Measurements from ENCODE around the gene CLUH.

Gene CLUH

GRCh38 chr17:2708585-2709182 lies 2.9 kb downstream of the CLUH start:
- Histone ChIP-seq H3K36me3 (peaks cover 41% of the 10 kb centered on the region), H3K9me3 (no peaks in the 10 kb centered on the region), H3K4me1 (peaks cover 75% of the 10 kb centered on the region), H3K27me3 (no peaks in the 10 kb centered on the region), H3K4me2 (peak overlapping the region; percentile 99), H4K20me1 (peaks cover 77% of the 10 kb centered on the region), H3K9ac (peak overlapping the region; percentile 96), H3K4me3 (peak overlapping the region; percentile 98), H3K27ac (peak overlapping the region; percentile 72)
- no peak for TF ChIP-seq Cebpa-rat (IDR thresholded peaks at IDR 0.05)

GRCh38 chr17:2707721-2708584 lies 3.6 kb downstream of the CLUH start:
- Histone ChIP-seq H3K9me3 (no peaks in the 10 kb centered on the region), H3K27ac (peak overlapping the region; percentile 72), H3K36me3 (peaks cover 49% of the 10 kb centered on the region), H3K4me2 (peak overlapping the region; percentile 99), H3K27me3 (no peaks in the 10 kb centered on the region), H3K4me1 (peaks cover 71% of the 10 kb centered on the region), H4K20me1 (peaks cover 85% of the 10 kb centered on the region), H3K9ac (peak overlapping the region; percentile 96), H3K4me3 (peak overlapping the region; percentile 98)
- TF ChIP-seq Cebpa-rat (IDR thresholded peaks at IDR 0.05), result no peak

DNA sequence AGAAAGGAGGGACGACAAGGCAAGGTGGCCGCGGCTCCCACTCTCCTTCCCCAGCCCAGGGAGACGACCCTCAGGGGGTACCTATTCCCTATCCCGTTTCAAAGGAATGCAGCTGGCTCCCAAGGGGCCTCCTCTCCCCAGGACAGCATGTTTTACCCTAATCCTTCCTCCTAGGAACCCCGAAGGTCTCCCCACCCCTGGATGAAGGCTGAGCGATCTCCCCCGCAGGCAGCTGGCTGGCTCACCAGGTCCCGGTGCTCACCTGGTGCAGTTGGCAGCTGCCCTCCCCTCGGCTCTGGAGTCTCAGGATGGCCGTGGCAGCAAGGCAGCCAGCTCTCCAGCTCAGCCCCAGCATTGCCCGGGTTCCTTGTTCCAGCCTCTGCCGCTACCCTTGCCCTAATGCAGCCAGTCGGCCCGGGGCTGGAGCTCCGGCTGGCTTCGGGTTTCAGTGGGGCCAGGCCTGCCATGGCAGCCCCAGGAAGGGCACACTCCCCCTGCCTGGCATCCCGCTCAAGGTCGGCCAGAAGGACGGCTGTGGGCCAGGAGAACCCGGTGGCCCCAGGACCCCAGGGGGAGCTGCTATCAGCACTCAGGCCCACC lies 4.6 kb downstream of the CLUH start:
- Histone ChIP-seq H3K36me3 (peaks cover 58% of the 10 kb centered on the region), H3K27ac (peak overlapping the region; percentile 72), H3K9me3 (no peaks in the 10 kb centered on the region), H3K4me3 (no peak overlapping the region), H3K4me2 (peak overlapping the region; percentile 99), H4K20me1 (peaks cover 94% of the 10 kb centered on the region), H3K9ac (peak overlapping the region; percentile 96; the same call in 1 of the 2 replicates), H3K27me3 (no peaks in the 10 kb centered on the region), H3K4me1 (peaks cover 62% of the 10 kb centered on the region)
- no peak for TF ChIP-seq Cebpa-rat (IDR thresholded peaks at IDR 0.05)

DNA sequence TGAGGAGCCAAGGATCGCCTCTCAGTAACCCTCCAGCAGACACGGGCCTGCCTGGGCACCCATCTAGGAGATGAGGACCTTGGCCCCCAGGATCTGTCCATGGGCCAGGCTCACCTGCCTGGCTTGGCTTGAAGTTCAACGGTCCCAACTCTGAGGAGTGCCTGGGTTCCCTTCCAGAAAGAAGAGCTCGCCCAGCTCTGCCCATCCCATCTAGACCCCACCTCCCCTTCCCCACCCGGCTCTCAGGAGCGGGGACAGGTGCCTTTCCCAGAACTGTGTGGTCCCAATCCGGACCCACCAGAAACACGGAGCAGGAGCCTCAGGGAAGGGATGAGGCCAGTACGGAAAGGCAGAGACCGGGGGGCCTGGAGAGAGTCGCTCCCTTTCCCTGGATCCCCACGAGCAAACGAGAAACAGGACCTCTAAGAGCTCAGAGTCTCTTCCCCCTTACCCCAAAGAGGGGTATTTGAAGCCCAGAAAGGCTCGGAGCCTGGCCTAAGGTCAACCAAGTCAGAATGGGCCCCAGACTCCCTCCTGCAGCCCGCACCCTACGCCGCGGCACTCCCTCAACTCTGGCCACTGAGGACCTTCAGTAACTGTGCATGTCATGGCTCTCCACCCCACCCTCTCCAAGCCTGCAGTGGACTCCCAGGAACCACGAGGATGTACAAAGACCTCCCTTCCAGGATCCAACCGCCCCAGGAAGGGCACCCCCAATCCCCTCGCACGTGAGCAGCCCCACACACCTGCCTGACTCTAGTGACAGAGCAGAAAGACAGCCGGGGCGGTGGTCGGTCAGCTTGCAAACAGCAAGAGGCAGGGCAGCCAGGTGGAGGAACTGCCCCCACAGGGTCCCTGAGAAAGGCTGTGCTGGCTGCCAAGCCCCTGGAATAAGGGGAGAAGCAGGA lies 5.4 kb downstream of the CLUH start:
- no peak for TF ChIP-seq Cebpa-rat (IDR thresholded peaks at IDR 0.05)
- peak overlapping the region; percentile 30; the same call in 1 of the 2 replicates for H3K4me2 ChIP-seq
- no peak overlapping the region for H3K4me3 ChIP-seq
- H3K9ac ChIP-seq, result peak overlapping the region; percentile 96; the same call in 1 of the 2 replicates
- no peaks in the 10 kb centered on the region for H3K9me3 ChIP-seq
- peak overlapping the region; percentile 35; the same call in 1 of the 2 replicates for H3K27ac ChIP-seq
- peaks cover 99% of the 10 kb centered on the region for H4K20me1 ChIP-seq
- H3K27me3 ChIP-seq, result no peaks in the 10 kb centered on the region
- H3K36me3 ChIP-seq, result peaks cover 67% of the 10 kb centered on the region
- H3K4me1 ChIP-seq, result peaks cover 61% of the 10 kb centered on the region

- no peaks in the 10 kb centered on the region for H3K9me3 ChIP-seq
- 0 out of 2 replicates have a peak overlapping the region, but pooled peaks have one; percentile 35 for H3K27ac ChIP-seq
- H3K4me2 ChIP-seq, result peak overlapping the region; percentile 30; the same call in 1 of the 2 replicates
- no peak for TF ChIP-seq Cebpa-rat (IDR thresholded peaks at IDR 0.05)
- H4K20me1 ChIP-seq, result peaks cover 99% of the 10 kb centered on the region
- no peaks in the 10 kb centered on the region for H3K27me3 ChIP-seq
- no peak overlapping the region for H3K4me3 ChIP-seq
- H3K4me1 ChIP-seq, result peaks cover 56% of the 10 kb centered on the region
- 0 out of 2 replicates have a peak overlapping the region, but pooled peaks have one; percentile 96 for H3K9ac ChIP-seq
- peaks cover 76% of the 10 kb centered on the region for H3K36me3 ChIP-seq
Observed at GRCh38 chr17:2705263-2705662, 6.3 kb downstream of the CLUH start.

DNA sequence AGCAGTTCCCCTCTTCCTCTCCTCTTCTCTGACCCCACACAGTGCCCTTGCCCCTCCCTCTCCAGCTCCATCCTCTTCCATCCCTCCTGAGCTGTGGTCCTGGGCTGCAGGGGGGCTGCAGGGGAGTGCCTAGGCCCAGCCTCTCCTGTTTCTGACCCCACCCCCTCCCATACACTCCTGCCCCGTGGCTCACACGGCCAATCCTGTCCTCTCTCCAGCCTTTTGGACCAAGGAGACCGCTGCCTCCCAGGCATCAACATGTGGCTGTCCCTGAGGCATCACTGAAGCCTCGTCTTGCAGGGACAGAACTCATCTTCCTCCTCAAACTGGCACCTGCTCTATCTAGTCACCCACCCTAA lies 6.7 kb downstream of the CLUH start:
- peak overlapping the region; percentile 30; the same call in 1 of the 2 replicates for H3K4me2 ChIP-seq
- H4K20me1 ChIP-seq, result peaks cover 99% of the 10 kb centered on the region
- no peak for TF ChIP-seq Cebpa-rat (IDR thresholded peaks at IDR 0.05)
- H3K4me3 ChIP-seq, result no peak overlapping the region
- peaks cover 80% of the 10 kb centered on the region for H3K36me3 ChIP-seq
- no peaks in the 10 kb centered on the region for H3K27me3 ChIP-seq
- H3K4me1 ChIP-seq, result peaks cover 52% of the 10 kb centered on the region
- H3K9ac ChIP-seq, result no peak overlapping the region
- no peaks in the 10 kb centered on the region for H3K9me3 ChIP-seq
- no peak overlapping the region for H3K27ac ChIP-seq

- no peaks in the 10 kb centered on the region for H3K9me3 ChIP-seq
- H4K20me1 ChIP-seq, result peaks cover 95% of the 10 kb centered on the region
- no peak overlapping the region for H3K4me3 ChIP-seq
- no peaks in the 10 kb centered on the region for H3K27me3 ChIP-seq
- H3K4me2 ChIP-seq, result no peak overlapping the region
- TF ChIP-seq Cebpa-rat (IDR thresholded peaks at IDR 0.05), result no peak
- H3K4me1 ChIP-seq, result peaks cover 46% of the 10 kb centered on the region
- H3K9ac ChIP-seq, result no peak overlapping the region
- no peak overlapping the region for H3K27ac ChIP-seq
- peaks cover 86% of the 10 kb centered on the region for H3K36me3 ChIP-seq
Observed at GRCh38 chr17:2704031-2704889, 7.3 kb downstream of the CLUH start.

GRCh38 chr17:2703606-2704005 lies 8.0 kb downstream of the CLUH start:
- Histone ChIP-seq H3K27ac (no peak overlapping the region), H3K4me3 (no peak overlapping the region), H3K9me3 (no peaks in the 10 kb centered on the region), H3K9ac (no peak overlapping the region), H3K27me3 (no peaks in the 10 kb centered on the region), H3K4me2 (no peak overlapping the region), H3K4me1 (peaks cover 39% of the 10 kb centered on the region), H3K36me3 (peaks cover 92% of the 10 kb centered on the region), H4K20me1 (peaks cover 95% of the 10 kb centered on the region)
- no peak for TF ChIP-seq Cebpa-rat (IDR thresholded peaks at IDR 0.05)

Data from BLaER1 (cell line).